HG03442 (cell line): ENCODE results near the gene KPNB1.

Source experiments
- ATAC-seq: cut with Tn5 transposase; IDR thresholded peaks from one replicate; pipeline ENCODE4 v1.9.1; 2021; ENCODE audit warnings: mild to moderate bottlenecking, moderate library complexity; ENCODE audit not compliant: unreplicated experiment

The KPNB1 gene

GRCh38 chr17:47695429-47696376 lies 46.0 kb downstream of the KPNB1 start:
- no peak for ATAC-seq

GRCh38 chr17:47696717-47697642 lies 47.3 kb downstream of the KPNB1 start:
- no peak for ATAC-seq

GRCh38 chr17:47697906-47698711 lies 48.4 kb downstream of the KPNB1 start:
- no peak for ATAC-seq

- ATAC-seq = no peak
Observed at GRCh38 chr17:47698749-47699535, 49.2 kb downstream of the KPNB1 start.

- no peak for ATAC-seq
Observed at GRCh38 chr17:47699536-47699840, 49.8 kb downstream of the KPNB1 start.

- no peak for ATAC-seq
Observed at GRCh38 chr17:47700471-47701449, 51.0 kb downstream of the KPNB1 start.

GRCh38 chr17:47701608-47702007 lies 51.9 kb downstream of the KPNB1 start:
- no peak for ATAC-seq

- ATAC-seq = no peak
Observed at GRCh38 chr17:47702391-47702995, 52.8 kb downstream of the KPNB1 start.

- no peak for ATAC-seq
Observed at GRCh38 chr17:47703191-47703591, 53.5 kb downstream of the KPNB1 start.

- ATAC-seq = no peak
Observed at GRCh38 chr17:47703671-47704070, 54.0 kb downstream of the KPNB1 start.

GRCh38 chr17:47704116-47704515 lies 54.4 kb downstream of the KPNB1 start:
- no peak for ATAC-seq

GRCh38 chr17:47704736-47705135 lies 55.0 kb downstream of the KPNB1 start:
- ATAC-seq = no peak

- no peak for ATAC-seq
Observed at GRCh38 chr17:47705536-47706530, 56.1 kb downstream of the KPNB1 start.

- ATAC-seq = no peak
Observed at GRCh38 chr17:47707056-47707804, 57.5 kb downstream of the KPNB1 start.

GRCh38 chr17:47707884-47708283 lies 58.2 kb downstream of the KPNB1 start:
- ATAC-seq = no peak

- ATAC-seq = no peak
Observed at GRCh38 chr17:47708312-47708863, 58.7 kb downstream of the KPNB1 start.
